Neutrophil (primary cell): ENCODE data around the gene TNFRSF13B.
"Not testable (repeated sequence)": the region's sequence is repeated elsewhere in the genome, so short reads cannot be mapped to it uniquely, and the experiment has no call there.

ENCODE experiments used
- H3K27ac ChIP-seq: fragments of 200-600 bp; sonication (generic); 2 replicates; pipeline ENCODE4 v1.5.1; 2016; ENCODE audit warnings: mild to moderate bottlenecking, moderate library complexity
- H3K27me3 ChIP-seq: fragments of 200-600 bp; sonication (generic); 2 replicates; pipeline ENCODE4 v1.6.0; 2016; ENCODE audit warnings: mild to moderate bottlenecking
- H3K36me3 ChIP-seq: fragments of 200-600 bp; sonication (generic); 2 replicates; pipeline ENCODE4 v1.5.1; 2017
- H3K4me1 ChIP-seq, 2 experiments: fragments of 200-600 bp in 1 of 2; sonication (generic) in 1 of 2; 1 replicate in 1 of 2; 2 replicates in 1 of 2; pipeline versions ENCODE4 v1.5.1 to v1.6.1; 2013 to 2016; ENCODE audit warnings: low read depth in 1 of 2, low read length in 1 of 2, mild to moderate bottlenecking in 1 of 2, moderate library complexity in 1 of 2; ENCODE audit not compliant: control insufficient read depth in 1 of 2, insufficient read depth in 1 of 2
- H3K4me3 ChIP-seq, 2 experiments: fragments of 200-600 bp in 1 of 2; sonication (generic) in 1 of 2; 1 replicate in 1 of 2; 2 replicates in 1 of 2; pipeline ENCODE4 v1.5.1; 2013 to 2016; ENCODE audit warnings: low read depth in 1 of 2, low read length in 1 of 2, mild to moderate bottlenecking in 1 of 2, moderate library complexity in 1 of 2
- H3K9me3 ChIP-seq: fragments of 200-600 bp; sonication (generic); 2 replicates; pipeline ENCODE4 v1.5.1; 2016
- CTCF ChIP-seq: fragments of 200-600 bp; sonication (generic); IDR thresholded peaks from 2 replicates; pipeline ENCODE4 v1.5.1; 2016; ENCODE audit warnings: antibody characterized with exemption

The TNFRSF13B gene

GRCh38 chr17:16906680-16907079, 65.2 kb downstream of the TNFRSF13B start:
- H3K36me3 ChIP-seq, result no peaks in the 10 kb centered on the region
- peaks cover 20% of the 10 kb centered on the region for H3K27me3 ChIP-seq
- H3K4me3 ChIP-seq, result no peak overlapping the region
- no peaks in the 10 kb centered on the region for H3K4me1 ChIP-seq
- TF ChIP-seq CTCF, result no peak
- H3K9me3 ChIP-seq, result no peaks in the 10 kb centered on the region
- no peak overlapping the region for H3K27ac ChIP-seq

DNA sequence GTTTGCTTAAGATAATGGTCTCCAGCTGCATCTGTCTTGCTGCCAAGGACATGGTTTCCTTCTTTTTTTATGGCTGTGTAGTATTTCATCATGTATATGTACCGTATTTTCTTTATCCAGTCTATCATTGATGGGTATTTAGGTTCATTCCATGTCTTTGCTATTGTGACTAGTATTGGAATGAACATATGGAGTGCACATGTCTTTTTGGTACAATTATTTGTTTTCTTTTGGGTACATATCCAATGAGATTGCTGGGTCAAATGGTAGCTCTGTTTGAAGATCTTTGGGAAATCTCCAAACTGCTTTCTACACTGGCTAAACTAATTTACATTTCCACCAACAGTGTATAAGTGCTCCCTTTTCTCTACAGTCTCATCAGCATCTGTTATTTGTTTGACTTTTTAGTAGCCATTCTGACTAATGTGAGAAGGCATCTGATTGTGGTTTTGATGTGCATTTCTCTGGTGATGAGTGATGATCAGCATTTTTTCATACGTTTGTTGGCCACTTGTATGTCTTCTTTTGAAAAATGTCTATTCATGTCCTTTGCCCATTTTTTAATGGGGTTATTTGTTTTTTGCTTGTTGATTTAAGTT, 66.2 kb downstream of the TNFRSF13B start:
- Histone ChIP-seq H3K27ac (no peak overlapping the region), H3K27me3 (peaks cover 30% of the 10 kb centered on the region), H3K4me1 (no peaks in the 10 kb centered on the region), H3K4me3 (no peak overlapping the region), H3K36me3 (no peaks in the 10 kb centered on the region), H3K9me3 (no peaks in the 10 kb centered on the region)
- no peak for TF ChIP-seq CTCF

DNA sequence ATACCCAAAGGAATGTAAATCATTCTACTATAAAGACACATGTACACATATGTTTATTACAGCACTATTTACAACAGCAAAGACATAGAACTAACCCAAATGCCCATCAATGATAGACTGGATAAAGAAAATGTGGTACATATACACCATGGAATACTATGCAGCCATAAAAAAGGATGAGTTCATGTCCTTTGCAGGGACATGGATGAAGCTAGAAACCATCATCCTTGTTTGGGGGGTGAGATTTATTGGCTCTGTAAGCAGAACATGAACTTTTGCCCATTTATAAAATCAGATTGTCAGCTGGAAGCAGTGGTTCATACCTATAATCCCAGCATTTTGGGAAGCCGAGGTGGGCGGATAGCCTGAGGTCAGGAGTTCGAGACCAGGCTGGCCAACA, 68.8 kb downstream of the TNFRSF13B start:
- H3K27ac ChIP-seq, H3K4me1 ChIP-seq, H3K36me3 ChIP-seq, H3K9me3 ChIP-seq, H3K4me3 ChIP-seq: not testable (repeated sequence)
- peaks cover 26% of the 10 kb centered on the region for H3K27me3 ChIP-seq

DNA sequence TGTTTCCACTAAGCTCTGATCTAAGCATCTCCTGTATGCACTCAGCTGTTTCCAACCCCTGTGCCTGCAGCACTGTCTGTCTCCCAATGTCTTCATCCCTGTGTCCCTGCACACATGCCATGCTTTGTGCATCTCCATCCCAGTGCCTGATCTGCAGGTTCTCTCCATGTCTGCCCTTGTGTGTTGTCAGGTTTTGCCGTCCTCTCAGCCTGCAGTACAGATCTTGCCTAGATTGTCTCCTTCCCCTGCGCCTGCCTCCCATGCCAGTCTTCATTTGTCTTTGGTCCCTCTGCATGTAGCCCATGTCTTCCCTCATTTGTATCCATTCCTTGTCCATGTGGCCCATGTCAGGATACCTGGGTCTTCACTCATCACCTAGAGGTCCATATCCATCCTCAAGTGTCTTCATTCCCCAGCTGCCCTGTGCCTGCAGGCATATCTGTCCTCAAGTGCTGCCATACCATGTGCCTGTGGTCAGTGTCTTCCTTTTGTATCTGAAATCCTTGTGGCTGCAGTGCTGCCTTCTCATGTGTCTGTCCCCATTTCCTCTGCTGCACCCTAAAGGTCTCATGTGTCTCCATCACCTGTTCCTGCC, 71.5 kb downstream of the TNFRSF13B start:
- Histone ChIP-seq H3K36me3 (no peaks in the 10 kb centered on the region), H3K9me3 (no peaks in the 10 kb centered on the region), H3K4me3 (no peak overlapping the region), H3K4me1 (no peaks in the 10 kb centered on the region), H3K27ac (no peak overlapping the region), H3K27me3 (peaks cover 17% of the 10 kb centered on the region)
- no peak for TF ChIP-seq CTCF

DNA sequence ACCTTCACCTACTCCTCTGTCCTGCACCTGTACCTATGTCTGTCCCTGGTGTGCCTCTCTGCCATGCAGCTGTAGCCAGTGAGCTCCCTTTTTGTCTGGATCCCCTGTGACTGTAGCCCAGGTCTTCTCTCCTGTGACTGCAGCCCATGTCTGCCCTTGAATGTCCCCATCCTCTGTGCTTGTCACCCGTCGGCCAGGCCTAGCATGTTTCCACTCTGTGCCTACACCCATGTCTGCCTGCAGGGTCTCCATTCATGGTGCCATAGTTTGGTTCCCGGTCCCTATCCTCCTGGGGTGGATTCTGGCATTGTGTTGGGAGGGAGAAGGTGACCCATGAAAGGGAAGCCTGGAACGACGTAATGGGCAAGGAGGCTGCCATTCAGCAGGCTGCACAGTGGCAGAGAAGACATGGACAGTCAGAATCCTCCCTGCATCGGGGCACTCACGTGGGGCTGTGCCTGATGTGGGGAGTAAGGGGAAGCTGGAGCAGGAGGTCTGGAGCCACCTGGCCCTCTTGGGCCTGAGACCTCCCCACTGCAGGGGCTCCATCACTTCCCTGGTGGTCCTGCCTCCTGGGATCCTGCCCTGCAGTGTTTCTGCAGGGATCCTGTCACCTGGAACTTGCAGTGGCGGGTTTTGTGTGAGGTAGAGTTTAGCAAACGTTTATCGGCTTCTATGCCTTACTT, 74.6 kb downstream of the TNFRSF13B start:
- H3K27ac ChIP-seq, H3K4me1 ChIP-seq, H3K4me3 ChIP-seq, H3K9me3 ChIP-seq, H3K36me3 ChIP-seq: not testable (repeated sequence)
- peaks cover 17% of the 10 kb centered on the region for H3K27me3 ChIP-seq

DNA sequence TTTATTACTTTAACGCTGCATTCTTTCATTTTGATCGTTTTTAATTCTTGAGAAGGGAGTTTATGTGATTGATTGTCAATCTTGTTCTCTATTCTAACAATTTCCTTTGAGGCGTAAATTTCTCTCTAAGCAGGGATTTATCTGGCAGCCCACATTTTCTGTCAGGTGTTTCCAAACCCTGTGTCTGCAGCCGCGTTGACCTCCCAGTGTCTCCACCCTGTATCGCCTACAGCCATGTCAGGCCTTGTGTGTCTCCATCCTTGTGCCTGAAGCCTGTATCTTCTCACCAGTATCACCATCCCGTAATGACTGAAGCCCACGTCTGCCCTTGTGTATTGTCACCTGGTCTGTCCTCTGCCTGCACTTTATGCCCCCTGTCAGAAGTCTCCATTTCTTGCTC, 75.7 kb downstream of the TNFRSF13B start:
- not testable (repeated sequence) for H3K36me3 ChIP-seq, H3K4me3 ChIP-seq, H3K4me1 ChIP-seq, H3K27ac ChIP-seq, H3K9me3 ChIP-seq
- peaks cover 12% of the 10 kb centered on the region for H3K27me3 ChIP-seq

GRCh38 chr17:16893527-16893926, 78.4 kb downstream of the TNFRSF13B start:
- H3K4me1 ChIP-seq, H3K9me3 ChIP-seq, H3K27me3 ChIP-seq, H3K27ac ChIP-seq, H3K36me3 ChIP-seq, H3K4me3 ChIP-seq: not testable (repeated sequence)

DNA sequence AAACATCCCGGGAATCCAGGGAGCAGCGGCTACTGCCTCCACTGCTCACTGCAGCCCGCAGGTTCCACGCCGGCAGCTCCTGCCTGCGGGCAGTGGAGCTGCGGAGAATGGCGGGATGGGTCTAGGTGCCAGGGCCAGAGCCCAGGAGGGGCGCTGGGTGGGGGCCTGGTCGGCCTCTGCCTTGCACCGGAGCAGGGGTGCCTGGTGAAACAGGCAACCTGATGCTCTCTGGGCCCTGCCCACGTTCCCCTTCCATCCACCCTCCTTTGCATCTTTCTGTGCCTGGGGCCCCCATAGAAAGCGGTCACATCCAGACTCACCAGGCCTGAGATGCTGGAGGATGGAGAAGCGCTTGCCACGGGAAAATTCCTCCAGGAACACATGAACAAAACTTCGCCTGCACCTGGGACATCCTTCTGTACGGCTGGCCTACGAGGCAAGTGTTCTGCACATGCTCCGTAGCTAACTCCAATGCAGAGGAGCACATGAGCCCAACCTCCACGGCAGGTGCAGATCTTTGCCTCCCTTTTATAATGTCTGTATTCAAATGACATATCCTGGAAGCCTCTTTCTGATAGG, 79.0 kb downstream of the TNFRSF13B start:
- not testable (repeated sequence) for H3K27me3 ChIP-seq, H3K36me3 ChIP-seq, H3K9me3 ChIP-seq, H3K27ac ChIP-seq, H3K4me1 ChIP-seq, H3K4me3 ChIP-seq
